ENCODE data around the gene VPS36.
"Not testable (repeated sequence)": the region's sequence is repeated elsewhere in the genome, so short reads cannot be mapped to it uniquely, and the experiment has no call there.

The VPS36 gene

GRCh38 chr13:52428295-52428694, 22.1 kb downstream of the VPS36 start:
- DNase-seq: no peak

- no peak for DNase-seq
These were observed 29.2 kb downstream of the VPS36 start for GRCh38 chr13:52421216-52421615.

- no peak for DNase-seq
These were observed 31.4 kb downstream of the VPS36 start for GRCh38 chr13:52419080-52419479.

- DNase-seq: no peak
These were observed 35.5 kb downstream of the VPS36 start for GRCh38 chr13:52414963-52415362.

GRCh38 chr13:52414051-52414450, 36.4 kb downstream of the VPS36 start:
- DNase-seq: no peak

- no peak for DNase-seq
These were observed 38.3 kb downstream of the VPS36 start for GRCh38 chr13:52412128-52412527.

- no peak for DNase-seq
These were observed 38.8 kb downstream of the VPS36 start for GRCh38 chr13:52411629-52412028.

- not testable (repeated sequence) for DNase-seq
These were observed 42.3 kb downstream of the VPS36 start for GRCh38 chr13:52408071-52408658.

- not testable (repeated sequence) for DNase-seq
These were observed 43.0 kb downstream of the VPS36 start for GRCh38 chr13:52407436-52407835.

GRCh38 chr13:52406629-52407028, 43.8 kb downstream of the VPS36 start:
- no peak for DNase-seq

GRCh38 chr13:52405767-52406494, 44.5 kb downstream of the VPS36 start, which contains the start of gene THSD1:
Gene THSD1, minus strand, starts transcription at chr13:52406172. Its CDS starts 3,572 bp downstream, at chr13:52402600.
- no peak for DNase-seq

GRCh38 chr13:52405369-52405766, 45.1 kb downstream of the VPS36 start:
- no peak for DNase-seq

- no peak for DNase-seq
These were observed 50.7 kb downstream of the VPS36 start for GRCh38 chr13:52399708-52400107.

GRCh38 chr13:52399046-52399445, 51.4 kb downstream of the VPS36 start:
- DNase-seq: no peak

GRCh38 chr13:52395704-52396103, 54.7 kb downstream of the VPS36 start:
- DNase-seq: no peak

GRCh38 chr13:52394586-52394985, 55.8 kb downstream of the VPS36 start:
- DNase-seq: no peak

GRCh38 chr13:52393572-52394357, 56.7 kb downstream of the VPS36 start:
- no peak for DNase-seq

GRCh38 chr13:52387721-52388120, 62.7 kb downstream of the VPS36 start:
- no peak for DNase-seq

- DNase-seq: no peak
These were observed 64.6 kb downstream of the VPS36 start for GRCh38 chr13:52385870-52386269.

GRCh38 chr13:52383366-52383765, 67.1 kb downstream of the VPS36 start:
- DNase-seq: no peak

- DNase-seq: no peak
These were observed 72.1 kb downstream of the VPS36 start for GRCh38 chr13:52378312-52378711.

- DNase-seq: no peak
These were observed 72.5 kb downstream of the VPS36 start for GRCh38 chr13:52377898-52378297.

- no peak for DNase-seq
These were observed 75.5 kb downstream of the VPS36 start for GRCh38 chr13:52374873-52375411.

GRCh38 chr13:52374389-52374788, 76.0 kb downstream of the VPS36 start:
- DNase-seq: no peak
